ENCODE measurements around the gene MRTFA.

GRCh38 chr22:40638261-40638660 is 1.7 kb upstream of the MRTFA start:
- TF ChIP-seq CREB1 (IDR thresholded peaks at IDR 0.05), result no peak
- no peak for TF ChIP-seq CREB1 (CRISPR knock-in tag; IDR thresholded peaks at IDR 0.05)
- TF ChIP-seq ZBTB49 (CRISPR knock-in tag; IDR thresholded peaks at IDR 0.05; ENCODE audit: borderline replicate concordance), result no peak
- no peak for TF ChIP-seq YY1 (IDR thresholded peaks at IDR 0.05; ENCODE audit: borderline replicate concordance in 1 of 3, control insufficient read depth in 1 of 3, extremely low read depth in 1 of 3, insufficient read depth in 3 of 3, insufficient read length in 1 of 3, insufficient replicate concordance in 2 of 3, low read depth in 1 of 3, low read length in 2 of 3)
- TF ChIP-seq TFAM (CRISPR knock-in tag; conservative IDR thresholded peaks at IDR 0.05), result no peak
- TF ChIP-seq CAMTA2 (CRISPR knock-in tag; conservative IDR thresholded peaks at IDR 0.05), result no peak
- TF ChIP-seq SAFB (IDR thresholded peaks at IDR 0.05; ENCODE audit: borderline replicate concordance, low read depth, low read length), result no peak
- no peak for TF ChIP-seq PRPF4 (IDR thresholded peaks at IDR 0.05; ENCODE audit: insufficient read depth, low read depth, low read length, poor library complexity, severe bottlenecking)
- no peak for TF ChIP-seq EP300 (IDR thresholded peaks at IDR 0.05; ENCODE audit: low read length)
- no peak for TF ChIP-seq TAF1 (IDR thresholded peaks at IDR 0.05; ENCODE audit: control insufficient read depth, extremely low read depth, insufficient read depth, low read length, severe bottlenecking)
